HepG2 (cell line): ENCODE results near the gene CYB5D1. TPM values are rescaled to one million over a fixed set of nuclear protein-coding genes. Genes with fewer than 3 reads are reported as not detected.
A peak's percentile ranks its signal among the peaks of the same experiment; 100 is the strongest.

Experiments used
- AGO2 ChIP-seq: fragments of 200-400 bp; formaldehyde crosslinking; optimal IDR thresholded peaks from 2 replicates; pipeline ENCODE3; 2017; ENCODE audit warnings: mild to moderate bottlenecking, low read depth, low read length, moderate library complexity
- ELF4 ChIP-seq: sonication (generic); formaldehyde crosslinking; IDR thresholded peaks from 2 replicates; pipeline ENCODE4 v1.5.0; 2020; ENCODE audit warnings: missing genetic modification reagents, mild to moderate bottlenecking, moderate library complexity, borderline replicate concordance
- ETV6 ChIP-seq: sonication (generic); formaldehyde crosslinking; conservative IDR thresholded peaks from 2 replicates; pipeline ENCODE4 v1.4.0; 2020; ENCODE audit warnings: missing genetic modification reagents
- FIP1L1 ChIP-seq: fragments of 200-400 bp; formaldehyde crosslinking; IDR thresholded peaks from 2 replicates; pipeline ENCODE4 v1.6.1; 2018; ENCODE audit warnings: low read depth, mild to moderate bottlenecking, low read length, moderate library complexity, borderline replicate concordance; ENCODE audit not compliant: insufficient read depth
- FOSL1 ChIP-seq: sonication (generic); formaldehyde crosslinking; IDR thresholded peaks from 2 replicates; pipeline ENCODE4 v1.9.0; 2021; ENCODE audit warnings: missing genetic modification reagents, borderline replicate concordance
- HOXA7 ChIP-seq: sonication (generic); formaldehyde crosslinking; IDR thresholded peaks from 2 replicates; pipeline ENCODE4 v1.8.1; 2022; ENCODE audit warnings: mild to moderate bottlenecking, missing genetic modification reagents, moderate library complexity
- KLF11 ChIP-seq: IDR thresholded peaks from 2 replicates; pipeline ENCODE4 v1.6.1; 2016; ENCODE audit warnings: missing compliant biosample characterization
- PAWR ChIP-seq: sonication (generic); formaldehyde crosslinking; IDR thresholded peaks from 2 replicates; pipeline ENCODE4 v1.4.0; 2020; ENCODE audit warnings: missing genetic modification reagents, mild to moderate bottlenecking, borderline replicate concordance
- PLRG1 ChIP-seq: fragments of 450-650 bp; conservative IDR thresholded peaks from 2 replicates; pipeline ENCODE4 v1.6.1; 2016
- RBM39 ChIP-seq: fragments of 200-400 bp; formaldehyde crosslinking; IDR thresholded peaks from one replicate; pipeline ENCODE4 v1.6.1; 2018; ENCODE audit warnings: antibody characterized with exemption, mild to moderate bottlenecking, low read depth, low read length; ENCODE audit not compliant: poor library complexity, severe bottlenecking
- RXRB ChIP-seq: IDR thresholded peaks from 2 replicates; pipeline ENCODE4 v1.6.1; 2016; ENCODE audit warnings: borderline replicate concordance, missing genetic modification reagents, missing compliant biosample characterization
- SIX4 ChIP-seq: sonication (generic); formaldehyde crosslinking; IDR thresholded peaks from 2 replicates; pipeline ENCODE4 v1.4.0; 2020; ENCODE audit warnings: missing genetic modification reagents
- SMC3 ChIP-seq: IDR thresholded peaks from 2 replicates; pipeline ENCODE4 v1.6.1; 2011; ENCODE audit warnings: low read length, improper control_type of control experiment
- SMYD3 ChIP-seq: sonication (generic); formaldehyde crosslinking; IDR thresholded peaks from 2 replicates; pipeline ENCODE4 v1.8.1; 2023; ENCODE audit warnings: mild to moderate bottlenecking, missing genetic modification reagents
- SNAPC2 ChIP-seq: sonication (generic); formaldehyde crosslinking; IDR thresholded peaks from 2 replicates; pipeline ENCODE4 v1.8.1; 2022; ENCODE audit warnings: mild to moderate bottlenecking, missing genetic modification reagents
- ZNF143 ChIP-seq: sonication (generic); formaldehyde crosslinking; IDR thresholded peaks from 2 replicates; pipeline ENCODE4 v1.4.0; 2020; ENCODE audit warnings: missing genetic modification reagents
- ZNF335 ChIP-seq: sonication (generic); formaldehyde crosslinking; IDR thresholded peaks from 2 replicates; pipeline ENCODE4 v1.4.0; 2020; ENCODE audit warnings: missing genetic modification reagents
- polyA plus RNA-seq, 8 experiments: library from polyadenylated mRNA; depleted of rRNA in 3 of 8; stranded (reverse) in 7 of 8; unstranded in 1 of 8; fragments of >200 nt; fragmentation: Illumina TruSeq in 4 of 8; extraction: Trizol in 4 of 8; gene quantifications; 2 replicates each; pipeline versions ENCODE4 v1.2.1 to v1.2.3, GENCODE V29; 2011 to 2016; ENCODE audit warnings: low read depth in 4 of 8, missing spikeins in 1 of 8, mixed read lengths in 1 of 8; ENCODE audit not compliant: insufficient read depth in 1 of 8
- total RNA-seq, 5 experiments: library from RNA; depleted of rRNA; stranded (reverse); fragments of >200 nt; fragmentation: Illumina TruSeq; extraction: Trizol; gene quantifications; 2 replicates each; pipeline ENCODE4 v1.2.3, GENCODE V29; 2016; ENCODE audit warnings: low read depth in 1 of 5
- TF ChIP-seq, protein P1 (sequence below): sonication (generic); formaldehyde crosslinking; IDR thresholded peaks from 2 replicates; pipeline ENCODE4 v1.5.0; 2020; ENCODE audit warnings: mild to moderate bottlenecking, missing genetic modification reagents
- TF ChIP-seq, protein P2 (sequence below): sonication (generic); formaldehyde crosslinking; IDR thresholded peaks from 2 replicates; pipeline ENCODE4 v1.5.1; 2020; ENCODE audit warnings: missing genetic modification reagents, mild to moderate bottlenecking, borderline replicate concordance
- TF ChIP-seq, protein P3 (sequence below): sonication (generic); formaldehyde crosslinking; IDR thresholded peaks from 2 replicates; pipeline ENCODE4 v1.8.0; 2023; ENCODE audit warnings: mild to moderate bottlenecking, missing genetic modification reagents
- TF ChIP-seq, protein P4 (sequence below): sonication (generic); formaldehyde crosslinking; IDR thresholded peaks from 2 replicates; pipeline ENCODE4 v1.8.0; 2022; ENCODE audit warnings: missing genetic modification reagents, low read depth, mild to moderate bottlenecking, borderline replicate concordance
- TF ChIP-seq, protein P5 (sequence below): sonication (generic); formaldehyde crosslinking; IDR thresholded peaks from 2 replicates; pipeline ENCODE4 v1.5.1; 2020; ENCODE audit warnings: missing genetic modification reagents, mild to moderate bottlenecking, borderline replicate concordance
- TF ChIP-seq, protein P6 (sequence below): sonication (generic); formaldehyde crosslinking; conservative IDR thresholded peaks from 2 replicates; pipeline ENCODE4 v1.8.1; 2023; ENCODE audit warnings: missing genetic modification reagents

Gene CYB5D1
- total and polyA plus RNA-seq, 2 of the 13 experiments (the other 11 are each of a cell fraction or from before 2014, with no cell fraction given): 8.9 to 17.0 TPM

DNA sequence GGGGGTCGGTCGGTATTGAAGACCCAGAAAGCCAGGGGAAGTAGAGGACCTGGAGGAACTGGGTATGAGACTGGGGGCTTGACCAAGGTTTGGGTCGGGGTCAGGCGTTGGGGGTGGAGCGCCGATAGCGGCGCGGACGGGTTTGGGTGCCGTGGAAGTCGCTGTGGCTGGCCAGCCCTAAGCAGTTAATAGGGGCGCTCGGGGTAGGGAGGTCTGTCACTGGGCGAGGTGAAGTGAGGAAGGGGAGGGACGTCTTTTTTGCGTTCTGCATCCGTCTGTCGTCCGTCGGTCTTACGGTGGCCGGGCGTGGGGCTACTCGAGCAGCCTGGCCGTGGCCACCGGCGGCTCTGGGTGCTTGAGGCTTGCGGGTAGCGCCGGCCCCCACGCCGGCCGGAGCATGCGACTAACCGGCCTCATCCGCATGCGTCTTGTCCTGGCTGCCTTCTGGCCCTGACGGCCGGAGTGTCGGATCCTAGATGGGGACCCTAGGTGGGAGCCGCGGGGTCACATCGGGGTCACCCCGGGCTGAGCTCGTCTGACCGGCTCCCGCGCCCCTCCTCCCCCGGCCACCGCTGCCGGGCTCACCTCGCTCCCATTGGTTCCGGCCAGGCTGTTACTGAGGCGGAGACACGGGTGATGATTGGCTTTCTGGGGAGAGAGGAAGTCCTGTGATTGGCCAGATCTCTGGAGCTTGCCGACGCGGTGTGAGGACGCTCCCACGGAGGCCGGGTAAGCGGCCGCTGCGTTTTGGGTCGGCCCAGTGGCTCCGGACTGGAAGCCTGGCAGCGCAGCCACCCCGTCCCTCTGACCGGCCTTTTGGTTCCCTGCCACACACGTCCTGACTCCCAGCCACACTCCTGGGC lies 13.3 kb upstream of the CYB5D1 start (continued):
- TF ChIP-seq, protein P1, sequence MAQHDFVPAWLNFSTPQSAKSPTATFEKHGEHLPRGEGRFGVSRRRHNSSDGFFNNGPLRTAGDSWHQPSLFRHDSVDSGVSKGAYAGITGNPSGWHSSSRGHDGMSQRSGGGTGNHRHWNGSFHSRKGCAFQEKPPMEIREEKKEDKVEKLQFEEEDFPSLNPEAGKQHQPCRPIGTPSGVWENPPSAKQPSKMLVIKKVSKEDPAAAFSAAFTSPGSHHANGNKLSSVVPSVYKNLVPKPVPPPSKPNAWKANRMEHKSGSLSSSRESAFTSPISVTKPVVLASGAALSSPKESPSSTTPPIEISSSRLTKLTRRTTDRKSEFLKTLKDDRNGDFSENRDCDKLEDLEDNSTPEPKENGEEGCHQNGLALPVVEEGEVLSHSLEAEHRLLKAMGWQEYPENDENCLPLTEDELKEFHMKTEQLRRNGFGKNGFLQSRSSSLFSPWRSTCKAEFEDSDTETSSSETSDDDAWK (CRISPR knock-in tag): no peak
- TF ChIP-seq HOXA7 (CRISPR knock-in tag): no peak
- TF ChIP-seq RBM39: no peak
- 0 out of 2 replicates have a peak, but pooled peaks have one; percentile 19 for TF ChIP-seq ZNF335 (CRISPR knock-in tag)
- no peak for TF ChIP-seq PLRG1
- no peak for TF ChIP-seq FIP1L1
- peak; percentile 87 for TF ChIP-seq AGO2
- TF ChIP-seq, protein P2, sequence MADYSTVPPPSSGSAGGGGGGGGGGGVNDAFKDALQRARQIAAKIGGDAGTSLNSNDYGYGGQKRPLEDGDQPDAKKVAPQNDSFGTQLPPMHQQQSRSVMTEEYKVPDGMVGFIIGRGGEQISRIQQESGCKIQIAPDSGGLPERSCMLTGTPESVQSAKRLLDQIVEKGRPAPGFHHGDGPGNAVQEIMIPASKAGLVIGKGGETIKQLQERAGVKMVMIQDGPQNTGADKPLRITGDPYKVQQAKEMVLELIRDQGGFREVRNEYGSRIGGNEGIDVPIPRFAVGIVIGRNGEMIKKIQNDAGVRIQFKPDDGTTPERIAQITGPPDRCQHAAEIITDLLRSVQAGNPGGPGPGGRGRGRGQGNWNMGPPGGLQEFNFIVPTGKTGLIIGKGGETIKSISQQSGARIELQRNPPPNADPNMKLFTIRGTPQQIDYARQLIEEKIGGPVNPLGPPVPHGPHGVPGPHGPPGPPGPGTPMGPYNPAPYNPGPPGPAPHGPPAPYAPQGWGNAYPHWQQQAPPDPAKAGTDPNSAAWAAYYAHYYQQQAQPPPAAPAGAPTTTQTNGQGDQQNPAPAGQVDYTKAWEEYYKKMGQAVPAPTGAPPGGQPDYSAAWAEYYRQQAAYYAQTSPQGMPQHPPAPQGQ: no peak
- TF ChIP-seq ELF4 (CRISPR knock-in tag): no peak
- TF ChIP-seq, protein P3, sequence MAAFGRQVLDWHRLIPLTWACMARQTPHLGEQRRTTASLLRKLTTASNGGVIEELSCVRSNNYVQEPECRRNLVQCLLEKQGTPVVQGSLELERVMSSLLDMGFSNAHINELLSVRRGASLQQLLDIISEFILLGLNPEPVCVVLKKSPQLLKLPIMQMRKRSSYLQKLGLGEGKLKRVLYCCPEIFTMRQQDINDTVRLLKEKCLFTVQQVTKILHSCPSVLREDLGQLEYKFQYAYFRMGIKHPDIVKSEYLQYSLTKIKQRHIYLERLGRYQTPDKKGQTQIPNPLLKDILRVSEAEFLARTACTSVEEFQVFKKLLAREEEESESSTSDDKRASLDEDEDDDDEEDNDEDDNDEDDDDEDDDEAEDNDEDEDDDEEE: no peak
- TF ChIP-seq KLF11: no peak
- TF ChIP-seq RXRB (CRISPR knock-in tag): peak; percentile 69
- TF ChIP-seq SMC3: no peak
- no peak for TF ChIP-seq SIX4 (CRISPR knock-in tag)
- no peak for TF ChIP-seq FOSL1
- no peak for TF ChIP-seq PAWR
- TF ChIP-seq, protein P4, sequence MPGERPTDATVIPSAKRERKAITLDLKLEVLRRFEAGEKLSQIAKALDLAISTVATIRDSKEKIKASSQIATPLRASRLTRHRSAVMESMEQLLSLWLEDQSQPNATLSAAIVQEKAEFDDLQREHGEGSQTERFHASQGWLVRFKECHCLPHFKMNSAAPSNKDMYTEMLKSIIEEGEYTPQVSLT: no peak
- TF ChIP-seq, protein P5, sequence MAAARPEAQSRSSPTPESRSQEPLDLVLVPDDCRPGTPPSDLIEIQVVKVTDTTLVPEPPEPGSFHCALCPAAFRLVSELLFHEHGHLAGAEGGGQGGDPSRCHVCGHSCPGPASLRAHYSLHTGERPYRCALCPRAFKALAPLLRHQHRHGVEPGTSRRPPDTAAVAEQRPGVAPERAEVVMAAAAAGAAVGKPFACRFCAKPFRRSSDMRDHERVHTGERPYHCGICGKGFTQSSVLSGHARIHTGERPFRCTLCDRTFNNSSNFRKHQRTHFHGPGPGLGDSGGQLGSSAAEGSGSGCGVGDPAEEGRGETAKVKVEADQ (CRISPR knock-in tag): no peak
- TF ChIP-seq SMYD3: no peak
- TF ChIP-seq ZNF143 (CRISPR knock-in tag): no peak; the same call in 1 of the 2 replicates
- TF ChIP-seq SNAPC2 (CRISPR knock-in tag): no peak
- TF ChIP-seq ETV6 (CRISPR knock-in tag): no peak
- TF ChIP-seq, protein P6, sequence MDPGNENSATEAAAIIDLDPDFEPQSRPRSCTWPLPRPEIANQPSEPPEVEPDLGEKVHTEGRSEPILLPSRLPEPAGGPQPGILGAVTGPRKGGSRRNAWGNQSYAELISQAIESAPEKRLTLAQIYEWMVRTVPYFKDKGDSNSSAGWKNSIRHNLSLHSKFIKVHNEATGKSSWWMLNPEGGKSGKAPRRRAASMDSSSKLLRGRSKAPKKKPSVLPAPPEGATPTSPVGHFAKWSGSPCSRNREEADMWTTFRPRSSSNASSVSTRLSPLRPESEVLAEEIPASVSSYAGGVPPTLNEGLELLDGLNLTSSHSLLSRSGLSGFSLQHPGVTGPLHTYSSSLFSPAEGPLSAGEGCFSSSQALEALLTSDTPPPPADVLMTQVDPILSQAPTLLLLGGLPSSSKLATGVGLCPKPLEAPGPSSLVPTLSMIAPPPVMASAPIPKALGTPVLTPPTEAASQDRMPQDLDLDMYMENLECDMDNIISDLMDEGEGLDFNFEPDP: no peak
